Tibial nerve (tissue), 3 donors: ENCODE measurements around the gene EP300.

Experiments used
- POLR2A ChIP-seq, 2 donors: fragments of 450-650 bp; IDR thresholded peaks; one replicate each; pipeline ENCODE4 v1.6.1; 2017; ENCODE audit warnings: antibody characterized with exemption in 2 of 2, mild to moderate bottlenecking in 2 of 2, moderate library complexity in 2 of 2
- TF ChIP-seq, protein P1 (sequence below), 5 experiments: fragments of 200-600 bp in 3 of 5; fragments of 450-650 bp in 2 of 5; sonication (generic) in 3 of 5; IDR thresholded peaks; one replicate each; pipeline ENCODE4 v1.5.1; 2016 to 2019; ENCODE audit warnings: antibody characterized with exemption in 5 of 5, mild to moderate bottlenecking in 3 of 5, moderate library complexity in 2 of 5

DNA sequence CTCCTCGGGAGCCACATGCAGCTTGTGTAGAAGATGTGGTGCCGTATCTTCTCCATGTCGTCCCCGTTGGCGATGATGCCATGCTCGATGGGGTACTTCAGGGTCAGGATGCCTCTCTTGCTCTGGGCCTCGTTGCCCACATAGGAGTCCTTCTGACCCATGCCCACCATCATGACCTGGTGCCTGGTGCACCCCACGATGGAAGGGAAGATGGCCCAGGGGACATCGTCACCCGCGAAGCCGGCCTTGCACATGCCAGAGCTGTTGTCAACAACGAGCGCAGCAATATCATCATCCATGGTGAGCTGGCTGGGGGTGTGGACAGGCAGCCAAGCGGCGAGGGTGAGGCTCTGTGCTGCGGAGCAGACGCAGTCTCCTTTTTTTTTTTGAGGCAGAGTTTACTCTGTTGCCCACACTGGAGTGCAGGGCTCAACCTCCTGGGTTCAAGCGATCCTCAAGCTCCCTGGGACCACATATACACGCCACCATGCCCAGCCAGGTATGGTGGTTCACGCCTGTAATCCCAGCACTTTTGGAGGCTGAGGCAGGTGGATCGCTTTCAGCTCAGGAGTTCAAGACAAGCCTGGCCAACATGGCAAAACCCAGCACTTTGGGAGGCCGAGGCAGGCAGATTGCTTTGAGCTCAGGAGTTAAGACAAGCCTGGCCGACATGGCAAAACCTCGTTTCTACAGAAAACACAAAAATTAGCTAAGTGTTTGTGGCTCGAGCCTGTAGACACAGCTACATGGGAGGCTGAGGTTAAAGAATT is 17.3 kb upstream of the EP300 start:
- TF ChIP-seq, protein P1, sequence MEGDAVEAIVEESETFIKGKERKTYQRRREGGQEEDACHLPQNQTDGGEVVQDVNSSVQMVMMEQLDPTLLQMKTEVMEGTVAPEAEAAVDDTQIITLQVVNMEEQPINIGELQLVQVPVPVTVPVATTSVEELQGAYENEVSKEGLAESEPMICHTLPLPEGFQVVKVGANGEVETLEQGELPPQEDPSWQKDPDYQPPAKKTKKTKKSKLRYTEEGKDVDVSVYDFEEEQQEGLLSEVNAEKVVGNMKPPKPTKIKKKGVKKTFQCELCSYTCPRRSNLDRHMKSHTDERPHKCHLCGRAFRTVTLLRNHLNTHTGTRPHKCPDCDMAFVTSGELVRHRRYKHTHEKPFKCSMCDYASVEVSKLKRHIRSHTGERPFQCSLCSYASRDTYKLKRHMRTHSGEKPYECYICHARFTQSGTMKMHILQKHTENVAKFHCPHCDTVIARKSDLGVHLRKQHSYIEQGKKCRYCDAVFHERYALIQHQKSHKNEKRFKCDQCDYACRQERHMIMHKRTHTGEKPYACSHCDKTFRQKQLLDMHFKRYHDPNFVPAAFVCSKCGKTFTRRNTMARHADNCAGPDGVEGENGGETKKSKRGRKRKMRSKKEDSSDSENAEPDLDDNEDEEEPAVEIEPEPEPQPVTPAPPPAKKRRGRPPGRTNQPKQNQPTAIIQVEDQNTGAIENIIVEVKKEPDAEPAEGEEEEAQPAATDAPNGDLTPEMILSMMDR (IDR thresholded peaks at IDR 0.05) = no peak
- no peak for TF ChIP-seq POLR2A (IDR thresholded peaks at IDR 0.05)
